Kidney (tissue), 14 donors: ENCODE results near the gene NUDT8. TPM values are rescaled to one million over a fixed set of nuclear protein-coding genes. Genes with fewer than 3 reads are reported as not detected.

Experiments
- DNase-seq, 5 donors: peaks; one replicate each; pipeline ENCODE4 v3.0.0-alpha.2; 2013 to 2020
- FAIRE-seq: peaks from 2 replicates; lab custom pipeline; 2012; peaks lifted over from hg19 to GRCh38; lab: Jason Lieb, UNC
- H3K27ac ChIP-seq, 2 donors: one replicate each; pipeline ENCODE4 v1.7.0; 2013; ENCODE audit warnings: low read depth in 2 of 2, low read length in 2 of 2, inconsistent platforms in 1 of 2
- H3K27me3 ChIP-seq: one replicate; pipeline ENCODE4 v1.7.1; 2013; ENCODE audit warnings: low read length, inconsistent platforms; ENCODE audit not compliant: control insufficient read depth, insufficient read depth
- H3K36me3 ChIP-seq, 3 donors: one replicate each; pipeline versions ENCODE4 v1.7.0 to v1.7.1; 2013; ENCODE audit warnings: low read length in 3 of 3, control low read depth in 1 of 3, inconsistent platforms in 1 of 3; ENCODE audit not compliant: insufficient read depth in 3 of 3, control insufficient read depth in 2 of 3
- H3K4me1 ChIP-seq, 3 donors: one replicate each; pipeline versions ENCODE4 v1.7.0 to v1.7.1; 2013; ENCODE audit warnings: low read length in 3 of 3, inconsistent platforms in 1 of 3, low read depth in 1 of 3; ENCODE audit not compliant: control insufficient read depth in 2 of 3, insufficient read depth in 2 of 3
- H3K4me3 ChIP-seq, 3 donors: one replicate each; pipeline versions ENCODE4 v1.7.0 to v1.8.1; 2013; ENCODE audit warnings: low read length in 3 of 3, control low read depth in 1 of 3, inconsistent platforms in 1 of 3
- H3K9ac ChIP-seq, 3 donors: one replicate each; pipeline versions ENCODE4 v1.7.0 to v1.7.1; 2013; ENCODE audit warnings: low read length in 3 of 3, control low read depth in 1 of 3, inconsistent platforms in 1 of 3
- H3K9me3 ChIP-seq, 3 donors: one replicate each; pipeline versions ENCODE4 v1.7.0 to v1.7.1; 2013; ENCODE audit warnings: low read length in 3 of 3, control low read depth in 1 of 3, inconsistent platforms in 1 of 3; ENCODE audit not compliant: control insufficient read depth in 2 of 3, insufficient read depth in 1 of 3
- CTCF ChIP-seq: IDR thresholded peaks from 3 replicates; pipeline ENCODE4 v1.5.1; 2012; ENCODE audit warnings: mild to moderate bottlenecking, moderate library complexity, borderline replicate concordance; ENCODE audit not compliant: insufficient read depth; ENCODE audit errors: extremely low read depth
- intact Hi-C: fragments of 100-400 bp; cut with DNase I; formaldehyde crosslinking; loops from one replicate; pipeline ENCODE4 v1.11.1; 2022
- polyA plus RNA-seq: library from polyadenylated mRNA; stranded (reverse); fragments of 350-450 nt; fragmentation: Illumina TruSeq; extraction: RNeasy Lipid Tissue Mini Kit (QIAGEN cat#74804); gene quantifications from one replicate; pipeline ENCODE4 v1.2.3, GENCODE V29; 2014; ENCODE audit warnings: low read depth, low replicate concordance; ENCODE audit not compliant: insufficient read depth
- total RNA-seq: library from RNA; stranded (reverse); fragmentation: NEBNext Ultra II Directional; extraction: Animal tissue kit (Norgen Biotek cat#: 25700); gene quantifications from one replicate; pipeline ENCODE4 v1.2.1, GENCODE V29; 2021
- donor health status: control.
- donor health status: control.
- donor health status: control.
- donor health status: control.
- donor health status: control.
- donor health status: DM: yes; HTN: yes; CAD: no.
- donor health status: Normal renal cell carcinoma (clear cell type).

Gene NUDT8
- total and polyA plus RNA-seq, 2 donors from 2014 or later: 11.9 to 57.0 TPM

GRCh38 chr11:67613960-67614715, 15.6 kb downstream of the NUDT8 start:
- H3K9me3 ChIP-seq: no peaks in the 10 kb centered on the region
- H3K4me3 ChIP-seq: peak overlapping the region in 1 of 3 donors; percentile 49
- no peak for FAIRE-seq

GRCh38 chr11:67613313-67613959, 16.3 kb downstream of the NUDT8 start:
- Histone ChIP-seq H3K27me3 (no peaks in the 10 kb centered on the region), H3K27ac (peak overlapping the region; percentile 20 to 52), H3K36me3 (peaks cover 0 to 18% (median 16%) of the 10 kb centered on the region in 3 donors), H3K4me1 (peaks cover 0 to 16% (median 0%) of the 10 kb centered on the region in 3 donors), H3K4me3 (peak overlapping the region in 1 of 3 donors; percentile 49), H3K9ac (peak overlapping the region in 1 of 3 donors; percentile 71), H3K9me3 (no peaks in the 10 kb centered on the region)
- no peak for TF ChIP-seq CTCF
- FAIRE-seq: no peak
- intact Hi-C loops: no loop called here
- no peak for DNase-seq

More at GRCh38 chr11:67613960-67614715, 15.6 kb downstream of the NUDT8 start:
- H3K27ac ChIP-seq: peak overlapping the region; percentile 48 to 52
- peaks cover 0 to 14% (median 11%) of the 10 kb centered on the region in 3 donors for H3K36me3 ChIP-seq
- DNase-seq: peak; percentile 67 to 90 (median 78)
- H3K9ac ChIP-seq: peak overlapping the region in 2 of 3 donors; percentile 58 to 71
- intact Hi-C loops: no loop called here
- H3K27me3 ChIP-seq: no peaks in the 10 kb centered on the region
- peak; percentile 26 for TF ChIP-seq CTCF
- peaks cover 0 to 16% (median 0%) of the 10 kb centered on the region in 3 donors for H3K4me1 ChIP-seq

GRCh38 chr11:67612751-67613150, 17.0 kb downstream of the NUDT8 start:
- Histone ChIP-seq H3K4me3 (no peak overlapping the region), H3K27me3 (no peaks in the 10 kb centered on the region), H3K27ac (no peak overlapping the region), H3K9ac (no peak overlapping the region), H3K9me3 (no peaks in the 10 kb centered on the region), H3K4me1 (peaks cover 0 to 17% (median 0%) of the 10 kb centered on the region in 3 donors), H3K36me3 (peaks cover 0 to 18% (median 16%) of the 10 kb centered on the region in 3 donors)
- FAIRE-seq: no peak
- TF ChIP-seq CTCF: no peak
- intact Hi-C loops: no loop called here
- no peak for DNase-seq
